ENCODE data around the gene MAP3K4.

DNA sequence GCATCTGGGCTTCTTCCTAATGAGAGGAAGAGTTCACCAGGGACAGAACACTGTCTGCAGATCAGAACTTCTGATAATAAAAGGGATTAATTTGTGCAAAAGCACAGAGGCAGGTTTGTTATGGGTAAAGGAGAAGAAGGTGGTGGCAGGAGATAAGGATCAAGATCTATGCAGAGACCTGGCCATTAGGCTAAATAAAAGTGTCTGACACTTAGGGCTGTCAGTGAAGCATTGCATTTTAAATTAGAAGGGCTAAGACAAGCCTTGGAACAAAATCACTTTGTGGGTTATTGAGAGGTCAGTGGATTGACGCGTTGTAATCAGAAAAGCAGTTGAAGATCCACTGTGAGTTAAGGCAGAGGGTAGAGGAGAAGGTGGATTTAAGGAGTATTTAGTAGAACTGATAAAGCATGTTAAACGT lies 76.8 kb downstream of the MAP3K4 start:
- no peak for TF ChIP-seq POLR2A (IDR thresholded peaks at IDR 0.05)
- TF ChIP-seq, protein P1, sequence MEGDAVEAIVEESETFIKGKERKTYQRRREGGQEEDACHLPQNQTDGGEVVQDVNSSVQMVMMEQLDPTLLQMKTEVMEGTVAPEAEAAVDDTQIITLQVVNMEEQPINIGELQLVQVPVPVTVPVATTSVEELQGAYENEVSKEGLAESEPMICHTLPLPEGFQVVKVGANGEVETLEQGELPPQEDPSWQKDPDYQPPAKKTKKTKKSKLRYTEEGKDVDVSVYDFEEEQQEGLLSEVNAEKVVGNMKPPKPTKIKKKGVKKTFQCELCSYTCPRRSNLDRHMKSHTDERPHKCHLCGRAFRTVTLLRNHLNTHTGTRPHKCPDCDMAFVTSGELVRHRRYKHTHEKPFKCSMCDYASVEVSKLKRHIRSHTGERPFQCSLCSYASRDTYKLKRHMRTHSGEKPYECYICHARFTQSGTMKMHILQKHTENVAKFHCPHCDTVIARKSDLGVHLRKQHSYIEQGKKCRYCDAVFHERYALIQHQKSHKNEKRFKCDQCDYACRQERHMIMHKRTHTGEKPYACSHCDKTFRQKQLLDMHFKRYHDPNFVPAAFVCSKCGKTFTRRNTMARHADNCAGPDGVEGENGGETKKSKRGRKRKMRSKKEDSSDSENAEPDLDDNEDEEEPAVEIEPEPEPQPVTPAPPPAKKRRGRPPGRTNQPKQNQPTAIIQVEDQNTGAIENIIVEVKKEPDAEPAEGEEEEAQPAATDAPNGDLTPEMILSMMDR (IDR thresholded peaks at IDR 0.05) = no peak
- no peak for TF ChIP-seq EP300 (IDR thresholded peaks at IDR 0.05)

All from sigmoid colon (tissue), 4 donors.